Ovary (tissue), 3 donors: ENCODE measurements around the gene MCCC2.

Source experiments
- CTCF ChIP-seq, 3 donors: fragments of 450-650 bp in 2 of 3; fragments of 200-600 bp in 1 of 3; IDR thresholded peaks; one replicate each; pipeline versions ENCODE4 v1.5.1 to v1.8.0; 2016 to 2022; ENCODE audit warnings: antibody characterized with exemption in 3 of 3, mild to moderate bottlenecking in 1 of 3
- EP300 ChIP-seq: sonication (generic); formaldehyde crosslinking; IDR thresholded peaks from one replicate; pipeline ENCODE4 v1.6.1; 2017; ENCODE audit warnings: antibody characterized with exemption
- POLR2A ChIP-seq: fragments of 450-650 bp; IDR thresholded peaks from one replicate; pipeline ENCODE4 v1.6.1; 2017; ENCODE audit warnings: antibody characterized with exemption, mild to moderate bottlenecking, moderate library complexity
- donor health status: DM: no; HTN: no; CAD: no.

DNA sequence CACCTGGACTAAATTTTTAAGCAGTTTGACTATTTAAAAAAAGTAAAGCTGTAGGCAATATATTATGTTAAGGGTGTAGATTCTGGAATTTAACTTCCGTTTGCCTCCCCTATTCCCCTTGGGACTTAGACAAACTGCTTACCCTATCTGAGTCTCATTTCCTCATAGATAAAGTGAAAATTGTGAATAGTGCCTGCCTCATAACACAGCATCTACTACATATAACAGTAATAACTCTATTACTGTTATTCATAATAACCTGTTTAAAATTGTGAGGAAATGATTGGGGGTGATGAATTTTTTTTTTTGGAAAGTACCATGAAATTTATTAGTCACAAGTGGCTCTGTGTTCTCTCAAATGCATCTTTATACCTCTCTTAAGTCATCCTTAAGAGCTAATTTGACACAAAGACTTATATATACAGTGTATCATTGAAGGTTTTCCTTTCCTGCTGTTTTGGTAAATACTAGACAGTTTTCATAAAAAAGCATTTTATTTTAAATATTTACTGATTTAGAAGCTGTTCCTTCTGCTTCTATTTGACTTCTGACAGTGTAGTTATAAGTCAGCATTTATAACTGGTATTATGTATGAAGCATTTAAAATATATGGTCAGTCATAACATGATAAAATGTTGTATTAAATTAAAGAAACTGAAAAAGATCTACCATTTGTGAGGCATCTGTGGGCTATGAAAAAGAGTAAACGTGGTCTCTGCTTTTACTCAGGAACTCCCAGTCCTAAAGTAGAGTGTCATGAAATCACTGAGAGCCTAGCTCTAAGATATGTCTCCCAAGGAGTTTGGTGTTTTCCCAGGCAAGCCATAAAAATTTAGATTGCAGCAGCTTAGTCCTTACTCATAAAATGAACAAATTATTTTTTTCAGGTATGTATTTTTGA, 46.4 kb downstream of the MCCC2 start:
- TF ChIP-seq CTCF (IDR thresholded peaks at IDR 0.05) (no peak), POLR2A (no peak), EP300 (no peak)
